Upper lobe of right lung (tissue), 1 donor: Measurements from ENCODE around the gene VAMP2. TPM values are rescaled to one million over a fixed set of nuclear protein-coding genes. Genes with fewer than 3 reads are reported as not detected.

Source experiments
- ATAC-seq: fragments of 200-7000 bp; cut with Tn5 transposase; one replicate; pipeline ENCODE4 v1.9.1; 2020; ENCODE audit warnings: mild to moderate bottlenecking, moderate library complexity
- DNase-seq: peaks from one replicate; pipeline ENCODE4 v3.0.0-alpha.2; 2020
- H3K27ac ChIP-seq: fragments of 200-600 bp; one replicate; pipeline ENCODE4 v1.8.0; 2022
- H3K27me3 ChIP-seq: fragments of 200-600 bp; one replicate; pipeline ENCODE4 v1.8.0; 2022; ENCODE audit warnings: mild to moderate bottlenecking
- H3K36me3 ChIP-seq: fragments of 200-600 bp; one replicate; pipeline ENCODE4 v1.8.0; 2022
- H3K4me1 ChIP-seq: fragments of 200-600 bp; one replicate; pipeline ENCODE4 v1.8.0; 2022
- H3K4me3 ChIP-seq: fragments of 200-600 bp; one replicate; pipeline ENCODE4 v1.8.0; 2022; ENCODE audit warnings: mild to moderate bottlenecking
- H3K9me3 ChIP-seq: fragments of 200-600 bp; one replicate; pipeline ENCODE4 v1.8.0; 2022
- CTCF ChIP-seq: fragments of 200-600 bp; IDR thresholded peaks from one replicate; pipeline ENCODE4 v1.8.0; 2022; ENCODE audit warnings: antibody characterized with exemption
- intact Hi-C: fragments of 100-400 bp; cut with DNase I; formaldehyde crosslinking; loops from one replicate; pipeline ENCODE4 v1.11.0; 2022
- microRNA-seq: library from miRNA; unstranded; fragments of <30 nt; microRNA quantifications from one replicate; pipeline ENCODE4 v1.2.0, GENCODE V29; 2020; ENCODE audit warnings: borderline microRNAs expressed
- total RNA-seq: library from RNA; stranded (reverse); fragmentation: NEBNext Ultra II Directional; extraction: Animal tissue kit (Norgen Biotek cat#: 25700); gene quantifications from one replicate; pipeline ENCODE4 v1.2.1, GENCODE V29; 2021
- donor health status: DM: no; HTN: yes; CAD: no; lungs with severe emphysema.

Gene VAMP2
- total RNA-seq, 1 donor from 2014 or later: 78.1 TPM

- intact Hi-C loops: no loop called here
- DNase-seq (no peak), ATAC-seq (no peak)
- H3K4me3 ChIP-seq: no peak overlapping the region
- H3K27me3 ChIP-seq: peaks cover 65% of the 10 kb centered on the region
- H3K27ac ChIP-seq: no peak overlapping the region
- TF ChIP-seq CTCF: no peak
- peaks cover 6% of the 10 kb centered on the region for H3K4me1 ChIP-seq
- no peaks in the 10 kb centered on the region for H3K36me3 ChIP-seq
- no peaks in the 10 kb centered on the region for H3K9me3 ChIP-seq
Observed at GRCh38 chr17:8110456-8110804, 52.3 kb downstream of the VAMP2 start.

- H3K9me3 ChIP-seq: no peaks in the 10 kb centered on the region
- H3K4me1 ChIP-seq: peaks cover 6% of the 10 kb centered on the region
- H3K4me3 ChIP-seq: peak overlapping the region; percentile 29
- intact Hi-C loops: no loop called here
- DNase-seq: peak; percentile 90
- no peak overlapping the region for H3K27ac ChIP-seq
- peaks cover 59% of the 10 kb centered on the region for H3K27me3 ChIP-seq
- peak; percentile 93 for ATAC-seq
- TF ChIP-seq CTCF: peak; percentile 83
- no peaks in the 10 kb centered on the region for H3K36me3 ChIP-seq
Observed at GRCh38 chr17:8109661-8110455, 52.9 kb downstream of the VAMP2 start.

Small RNAs within 50 kb of the gene (microRNA-seq; reads per million reads assigned to microRNA genes)
- gene MIR4521 (2.8 reads per million, percentile 19 among the genes with 10 or more reads in this experiment), gene MIR6883 (not detected)

Other genes starting within 250 kb of the VAMP2 start
- gene RNF227, start 246.7 kb downstream of the VAMP2 start, total RNA-seq: 8.0 TPM
- gene KCNAB3, start 233.1 kb downstream of the VAMP2 start, total RNA-seq: 5.9 TPM
- 135 TPM for gene TRAPPC1, start 231.0 kb downstream of the VAMP2 start, total RNA-seq
- gene CNTROB, start 230.7 kb downstream of the VAMP2 start, total RNA-seq: 62.7 TPM
- 2.6 TPM for gene GUCY2D, start 160.3 kb downstream of the VAMP2 start, total RNA-seq
- gene ALOX15B, start 123.9 kb downstream of the VAMP2 start, total RNA-seq: 80.2 TPM
- not detected for gene ALOX12B, start 75.2 kb downstream of the VAMP2 start, total RNA-seq
- gene ALOXE3, start 44.4 kb downstream of the VAMP2 start, total RNA-seq: not detected
- gene HES7, start 38.8 kb downstream of the VAMP2 start, total RNA-seq: not detected
- gene PER1, start 10.5 kb downstream of the VAMP2 start, total RNA-seq: 350 TPM
- 9.3 TPM for gene TMEM107, start 13.4 kb upstream of the VAMP2 start, total RNA-seq
- 7.8 TPM for gene BORCS6, start 27.2 kb upstream of the VAMP2 start, total RNA-seq
- gene AURKB, start 47.6 kb upstream of the VAMP2 start, total RNA-seq: 1.4 TPM
- gene CTC1, start 85.1 kb upstream of the VAMP2 start, total RNA-seq: 57.1 TPM
- gene PFAS, start 86.3 kb upstream of the VAMP2 start, total RNA-seq: 28.3 TPM
- 31.0 TPM for gene RANGRF, start 125.7 kb upstream of the VAMP2 start, total RNA-seq
- gene SLC25A35, start 132.5 kb upstream of the VAMP2 start, total RNA-seq: 7.4 TPM
- 29.9 TPM for gene ARHGEF15, start 147.3 kb upstream of the VAMP2 start, total RNA-seq
- not detected for gene ODF4, start 176.9 kb upstream of the VAMP2 start, total RNA-seq
- gene RPL26, start 220.2 kb upstream of the VAMP2 start, total RNA-seq: 1,173 TPM
- not detected for gene RNF222, start 234.9 kb upstream of the VAMP2 start, total RNA-seq